GM12873 (cell line): Measurements from ENCODE around the gene NOPCHAP1.

Experiments used
- CTCF ChIP-seq: IDR thresholded peaks from 2 replicates; pipeline ENCODE4 v1.5.1; 2012; ENCODE audit warnings: low read depth, mild to moderate bottlenecking, moderate library complexity, low read length, control low read depth; ENCODE audit not compliant: insufficient read depth; ENCODE audit errors: missing control alignments

The NOPCHAP1 gene

GRCh38 chr12:105026411-105026810, 40.3 kb downstream of the NOPCHAP1 start:
- no peak for TF ChIP-seq CTCF

GRCh38 chr12:105030820-105031807, 45.0 kb downstream of the NOPCHAP1 start:
- no peak for TF ChIP-seq CTCF

- no peak for TF ChIP-seq CTCF
Measured at GRCh38 chr12:105032703-105033357, 46.7 kb downstream of the NOPCHAP1 start.

GRCh38 chr12:105033851-105034250, 47.7 kb downstream of the NOPCHAP1 start:
- no peak for TF ChIP-seq CTCF
